Stimulated activated CD4-positive, alpha-beta T cell treated with anti-CD3 and anti-CD28 coated beads, Interleukin-1b, Interleukin-23, amount 100 ng/mL, for 1 hour (primary cell): ENCODE data around the gene MSH5.

ENCODE experiments used
- DNase-seq, 2 donors: peaks; one replicate each; pipeline ENCODE4 v3.0.0-alpha.2; 2020; ENCODE audit warnings: low read depth in 2 of 2

Gene MSH5

GRCh38 chr6:31729979-31730630, 9.7 kb upstream of the MSH5 start:
- DNase-seq, result peak in 1 of 2 donors; percentile 50

- DNase-seq, result no peak
Observed at GRCh38 chr6:31730631-31731086, 9.1 kb upstream of the MSH5 start.

DNA sequence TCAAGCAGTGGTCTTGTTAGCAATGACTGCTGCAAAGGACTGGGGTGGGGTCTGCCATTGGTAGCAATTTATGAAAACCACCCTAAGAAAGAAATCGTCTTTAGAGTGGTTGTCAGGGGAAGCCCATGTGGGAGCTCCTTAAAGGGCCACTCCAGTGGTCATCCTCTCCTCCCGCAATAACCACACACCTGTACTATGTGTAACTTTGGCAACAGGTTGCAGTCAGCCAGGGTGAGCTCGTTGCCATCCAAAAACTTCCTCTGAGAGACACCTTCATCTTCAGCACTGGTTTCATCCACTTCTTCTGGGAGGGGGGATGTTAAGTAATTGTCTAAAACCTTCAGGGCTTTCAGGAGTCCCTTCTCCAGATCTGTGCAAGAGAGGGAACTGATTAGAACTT, 7.8 kb upstream of the MSH5 start:
- no peak for DNase-seq

DNA sequence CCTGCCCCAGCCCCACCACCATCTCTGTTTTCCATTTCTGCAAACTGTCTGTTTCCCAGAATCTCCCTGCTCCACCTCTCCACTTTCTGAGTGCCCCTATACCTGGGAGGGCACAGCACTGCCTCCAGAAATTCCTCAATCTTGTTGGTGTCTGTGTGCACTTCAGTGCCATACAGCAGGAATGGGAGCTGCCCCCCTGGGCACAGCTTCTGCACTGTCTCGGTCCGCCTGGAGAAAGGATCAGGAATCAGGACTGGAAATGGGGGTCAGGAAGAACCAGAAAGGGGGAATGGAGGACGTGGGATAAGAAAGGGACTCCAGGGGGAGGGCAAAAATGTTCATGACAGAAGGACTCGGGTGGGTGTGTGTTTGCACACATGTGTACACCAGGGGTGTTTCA, 6.1 kb upstream of the MSH5 start:
- no peak for DNase-seq

GRCh38 chr6:31734247-31734820, 5.5 kb upstream of the MSH5 start:
- no peak for DNase-seq

GRCh38 chr6:31734821-31735406, 4.9 kb upstream of the MSH5 start:
- no peak for DNase-seq

DNA sequence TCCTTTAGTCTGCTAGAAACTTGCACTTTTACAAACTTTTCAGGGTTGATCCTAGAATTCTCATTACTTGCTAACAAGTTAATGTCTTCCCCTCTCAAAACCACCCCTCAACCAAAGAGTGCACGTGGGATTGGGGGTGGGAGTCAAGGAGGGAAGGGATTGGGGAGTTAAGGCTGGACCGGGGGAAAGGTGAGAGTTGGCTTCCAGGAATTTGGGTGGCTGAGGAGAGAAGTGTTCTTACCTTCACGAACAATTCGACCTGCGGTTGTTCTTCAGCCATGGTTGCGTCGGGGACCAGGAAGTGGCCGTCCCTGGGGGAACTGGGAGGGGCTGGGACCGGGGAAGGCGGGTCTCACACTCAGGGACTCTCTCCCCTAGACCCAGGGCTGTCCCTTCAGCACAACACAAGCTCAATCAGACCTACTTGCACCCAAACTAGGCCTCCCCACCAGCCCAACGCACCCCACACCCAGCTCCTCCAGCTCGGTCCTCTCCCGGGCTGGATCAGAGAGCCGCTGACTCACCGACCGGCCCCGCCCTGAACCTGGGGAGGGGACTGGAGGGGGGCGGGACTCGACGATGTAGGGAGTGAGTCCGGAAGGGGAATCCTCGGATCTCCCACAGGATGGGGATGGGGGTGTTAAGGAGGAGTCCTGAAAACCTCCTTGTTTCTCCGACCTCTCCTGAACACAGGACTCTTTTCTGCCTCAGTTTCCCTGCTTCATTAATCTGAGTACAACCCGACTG, 3.6 kb upstream of the MSH5 start, which contains the start of gene CLIC1:
TSS of gene CLIC1 (minus strand) at position 510 of the 747 bp plus-strand sequence. CDS start at position 280, 230 bp downstream.
- DNase-seq, result peak in 1 of 2 donors; percentile 63

DNA sequence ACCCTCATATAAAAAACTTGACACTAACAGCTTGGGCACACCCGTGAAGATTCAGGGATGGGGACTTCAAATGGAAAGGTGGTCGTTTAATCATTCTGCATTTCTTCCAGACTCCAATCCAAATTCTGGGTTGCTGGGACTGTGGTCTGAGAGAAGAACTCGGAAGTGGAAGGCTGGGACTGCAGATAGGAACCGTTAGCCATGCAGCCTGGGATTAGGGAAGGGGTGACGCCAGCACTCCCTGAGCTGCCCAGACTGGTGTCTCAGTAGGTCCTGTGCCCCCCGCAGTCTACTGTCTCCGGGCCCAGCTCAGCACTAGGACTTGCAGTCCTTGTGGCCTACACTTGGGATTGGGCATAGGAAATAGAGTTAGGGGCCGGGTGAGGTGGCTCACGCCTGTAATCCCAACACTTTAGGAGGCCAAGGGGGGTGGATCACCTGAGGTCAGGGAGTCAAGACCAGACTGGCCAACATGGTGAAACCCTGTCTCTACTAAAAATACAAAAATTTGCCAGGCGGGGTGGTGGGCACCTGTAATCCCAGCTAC, 3.0 kb upstream of the MSH5 start:
- DNase-seq, result no peak

DNA sequence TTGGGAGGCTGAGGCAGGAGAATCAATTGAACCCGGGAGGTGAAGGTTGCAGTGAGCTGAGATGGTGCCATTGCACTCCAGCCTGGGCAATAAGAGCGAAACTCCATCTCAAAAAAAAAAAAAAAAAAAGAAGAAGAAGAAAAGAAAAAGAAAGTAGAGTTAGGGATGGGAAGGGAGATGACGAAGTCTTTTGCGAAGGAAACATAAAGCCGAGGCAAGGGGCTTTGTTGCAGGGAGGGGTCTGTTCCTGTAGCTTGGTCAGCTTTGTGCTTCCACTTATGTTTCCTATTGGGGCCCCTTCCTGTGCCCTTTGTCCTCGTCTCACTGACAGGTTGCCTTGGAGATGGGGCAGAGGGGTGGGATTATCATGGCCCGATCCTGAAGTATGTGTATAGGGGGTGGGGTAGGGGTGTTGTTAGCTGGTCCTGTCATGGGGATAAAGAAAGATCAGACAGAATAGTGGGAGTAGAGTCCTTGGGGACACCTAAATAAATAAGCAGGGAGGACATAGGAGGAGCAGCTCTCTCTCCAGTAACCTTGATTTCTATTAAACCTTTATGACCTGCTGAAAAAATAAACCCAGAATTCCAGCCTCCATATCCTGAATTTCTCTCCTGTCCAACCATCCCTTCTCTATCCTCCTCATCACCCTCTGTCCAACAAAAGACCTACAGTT, 2.4 kb upstream of the MSH5 start:
- DNase-seq, result no peak

DNA sequence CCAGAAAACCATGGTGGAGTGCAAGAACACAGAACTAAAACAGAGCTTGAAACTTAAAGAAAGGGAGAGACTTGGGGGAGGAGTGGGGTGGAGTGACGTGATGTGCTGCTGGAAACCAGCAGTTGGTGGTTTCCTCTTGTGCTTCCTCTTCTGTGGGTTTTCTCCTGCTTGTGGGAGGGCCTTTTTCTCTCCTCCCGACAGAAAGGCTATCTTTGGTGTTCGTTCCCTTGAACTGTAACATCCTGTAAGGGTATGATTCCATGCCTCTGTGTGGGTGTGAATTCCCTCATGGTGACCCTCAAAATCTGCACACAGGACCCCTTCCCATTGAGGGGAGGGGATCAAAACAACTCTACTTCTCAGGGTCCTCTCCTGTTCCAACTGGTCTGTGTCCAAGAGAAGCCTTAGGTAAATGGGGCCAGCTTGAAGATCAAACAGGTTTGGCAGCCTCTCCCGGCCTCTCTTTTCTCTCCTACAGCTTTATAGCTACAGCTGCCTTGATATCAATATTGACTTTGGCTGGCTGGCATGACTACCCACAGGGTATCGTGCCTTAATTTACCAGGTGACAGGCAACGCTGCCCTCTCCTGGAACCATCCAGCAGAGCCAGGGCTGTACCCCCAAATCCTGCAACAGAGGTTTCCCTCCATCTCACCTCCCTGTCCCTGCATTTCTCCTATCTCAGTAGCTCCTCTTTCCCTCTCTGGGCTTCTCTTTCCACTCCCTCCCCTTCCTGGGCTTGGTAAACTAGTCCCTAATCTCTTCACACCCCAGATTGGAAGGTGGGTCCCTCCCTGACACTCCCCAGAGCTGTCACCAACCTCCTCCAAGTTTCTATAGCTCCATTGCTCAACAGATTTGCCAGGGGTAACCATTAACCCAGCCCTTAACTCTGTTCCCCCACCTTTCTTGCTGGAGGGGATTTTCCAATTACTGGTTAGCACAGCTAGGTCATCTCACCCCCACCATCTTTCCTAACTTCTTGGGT, 1.5 kb upstream of the MSH5 start:
- peak in 1 of 2 donors; percentile 22 for DNase-seq

GRCh38 chr6:31740397-31741223, 805 bp downstream of the MSH5 start:
- no peak for DNase-seq

DNA sequence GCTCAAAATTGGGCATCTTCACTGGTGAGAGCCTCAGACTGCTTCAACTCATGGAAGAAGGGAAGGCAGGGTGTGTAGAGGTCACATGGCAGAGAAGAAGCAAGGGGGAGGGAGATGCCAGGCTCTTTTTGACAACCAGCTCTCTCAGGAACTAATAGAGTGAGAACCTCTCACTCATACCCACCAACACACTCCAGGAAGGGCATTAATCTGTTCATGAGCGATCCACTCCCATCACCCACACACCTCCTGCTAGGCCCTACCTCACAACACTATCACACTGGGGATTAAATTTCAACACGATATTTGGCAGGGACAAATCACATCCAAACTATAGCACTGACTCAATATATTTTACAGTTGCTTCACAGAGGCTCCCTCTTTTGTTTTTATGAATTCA, 2.0 kb downstream of the MSH5 start:
- DNase-seq, result no peak

DNA sequence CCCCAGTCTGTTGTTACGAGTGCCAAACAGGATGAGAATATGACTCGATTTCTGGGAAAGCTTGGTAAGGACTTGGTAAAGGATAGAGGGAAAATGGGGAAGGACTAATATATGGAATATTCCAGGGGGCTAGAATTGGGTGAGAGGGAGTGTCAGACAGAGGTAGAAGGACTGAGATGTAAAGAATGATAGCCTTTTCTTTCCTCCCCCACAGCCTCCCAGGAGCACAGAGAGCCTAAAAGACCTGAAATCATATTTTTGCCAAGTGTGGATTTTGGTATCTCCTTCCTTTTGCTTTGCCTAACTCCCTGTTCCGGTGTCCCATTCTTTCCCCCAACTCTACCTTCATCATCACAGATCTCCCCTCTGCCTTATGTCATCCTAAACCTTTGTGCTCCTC, 3.1 kb downstream of the MSH5 start:
- no peak for DNase-seq

- no peak for DNase-seq
Observed at GRCh38 chr6:31744422-31744821, 4.6 kb downstream of the MSH5 start.

DNA sequence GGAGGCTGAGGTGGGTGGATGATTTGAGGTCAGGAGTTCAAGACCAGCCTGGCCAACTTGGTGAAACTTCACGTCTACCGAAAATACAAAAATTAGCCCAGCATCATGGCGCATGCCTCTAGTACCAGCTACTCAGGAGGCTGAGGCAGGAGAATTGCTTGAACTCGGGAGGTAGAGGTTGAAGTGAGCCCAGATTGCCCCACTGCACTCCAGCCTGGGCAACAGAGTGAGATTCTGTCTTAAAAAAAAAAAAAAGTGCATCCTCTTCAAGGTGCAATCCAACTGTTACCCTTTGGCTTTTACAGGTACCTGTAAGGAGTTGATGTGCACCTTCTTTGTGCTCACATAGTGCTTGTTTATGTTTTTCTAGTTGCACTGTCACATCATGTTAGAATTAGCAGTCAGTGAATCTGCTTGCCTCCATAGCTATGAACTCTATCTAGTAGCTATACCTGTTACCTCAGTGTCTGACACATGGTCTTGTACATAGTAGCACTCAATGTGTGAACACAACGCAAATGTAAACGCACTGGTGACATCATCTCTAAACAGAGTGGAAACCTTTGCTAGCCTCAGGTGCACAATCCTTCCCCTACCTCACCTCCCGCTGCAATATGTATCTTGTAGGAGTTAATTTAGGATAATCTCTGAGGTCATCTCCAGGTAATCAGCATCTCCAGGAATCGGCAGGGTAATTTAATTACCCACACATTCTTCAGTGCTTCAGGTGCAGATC, 9.7 kb downstream of the MSH5 start:
- DNase-seq, result no peak

GRCh38 chr6:31750411-31751022, 10.7 kb downstream of the MSH5 start:
- no peak for DNase-seq

DNA sequence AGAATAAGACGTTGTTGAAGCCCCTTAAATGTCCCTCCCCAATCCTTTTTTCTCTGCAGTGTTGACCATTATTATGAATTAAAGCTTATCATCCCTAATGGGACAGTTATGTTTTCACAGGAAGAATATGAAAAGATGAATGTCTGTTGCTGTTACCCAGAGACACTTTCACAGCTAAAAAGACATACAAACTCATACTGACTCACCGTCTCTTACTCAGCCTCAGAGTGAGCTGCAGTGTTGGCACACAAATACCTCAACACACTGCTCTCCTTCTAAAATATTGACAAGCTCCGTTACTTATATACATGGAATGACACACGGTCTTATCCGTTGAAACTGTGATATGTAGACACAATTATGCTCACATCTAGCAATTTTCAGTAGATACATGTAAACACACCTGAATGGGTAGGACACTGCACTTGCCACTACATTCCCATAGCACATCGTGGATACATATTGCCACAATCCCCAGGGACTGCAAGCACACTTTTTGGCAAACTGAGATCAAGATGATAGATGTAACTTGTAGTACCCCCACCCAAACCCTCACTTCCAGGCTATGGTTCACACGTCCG, 13.0 kb downstream of the MSH5 start:
- DNase-seq, result no peak

DNA sequence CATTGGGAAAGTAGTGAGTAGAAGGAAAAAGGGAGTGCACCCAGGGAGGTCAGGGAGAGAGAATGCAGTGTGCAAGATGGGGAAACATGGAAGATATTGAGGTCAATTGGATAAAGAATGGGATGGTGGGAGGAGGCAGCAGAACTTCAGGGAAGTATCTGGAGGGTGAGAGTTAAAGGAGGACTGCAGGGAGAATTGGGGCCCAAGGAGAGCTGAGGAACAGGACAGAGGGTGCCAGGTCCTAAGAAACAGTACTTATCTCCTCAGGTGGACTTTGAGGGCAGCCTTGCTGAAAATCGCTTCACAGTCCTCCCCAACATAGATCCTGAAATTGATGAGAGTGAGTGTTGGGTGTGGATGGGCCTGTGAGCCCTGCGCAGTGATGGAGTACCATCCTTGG, 18.5 kb downstream of the MSH5 start:
- DNase-seq, result no peak
